K562 (cell line): ENCODE results near the gene LRRC74B. TPM values are rescaled to one million over a fixed set of nuclear protein-coding genes. Genes with fewer than 3 reads are reported as not detected.

ENCODE experiments used
- ARHGAP35 ChIP-seq: fragments of 450-650 bp; IDR thresholded peaks from 2 replicates; pipeline ENCODE4 v1.6.1; 2018; ENCODE audit not compliant: partially characterized antibody
- CBX8 ChIP-seq: fragments of 200-600 bp; sonication (generic); IDR thresholded peaks from 2 replicates; pipeline ENCODE4 v1.6.1; 2012; ENCODE audit warnings: borderline replicate concordance, mixed run types, low read depth, mild to moderate bottlenecking, moderate library complexity, mixed read lengths, low read length, control low read depth, inconsistent platforms; ENCODE audit not compliant: poor library complexity, severe bottlenecking; ENCODE audit errors: extremely low read depth
- ESRRA ChIP-seq: fragments of 450-650 bp; IDR thresholded peaks from 2 replicates; pipeline ENCODE4 v1.6.1; 2014; ENCODE audit warnings: low read depth, mild to moderate bottlenecking, moderate library complexity, borderline replicate concordance
- HNRNPH1 ChIP-seq: fragments of 200-400 bp; formaldehyde crosslinking; optimal IDR thresholded peaks from 2 replicates; pipeline ENCODE3; 2017; ENCODE audit warnings: low read depth, mild to moderate bottlenecking, low read length, moderate library complexity
- MIER1 ChIP-seq: fragments of 450-650 bp; IDR thresholded peaks from 2 replicates; pipeline ENCODE4 v1.6.1; 2016; ENCODE audit warnings: antibody characterized with exemption, mild to moderate bottlenecking, low read depth
- NFE2L1 ChIP-seq: fragments of 450-650 bp; IDR thresholded peaks from 2 replicates; pipeline ENCODE4 v1.6.1; 2016; ENCODE audit warnings: missing genetic modification characterization, low read depth, mild to moderate bottlenecking, missing compliant biosample characterization, moderate library complexity, borderline replicate concordance
- POLR2AphosphoS5 ChIP-seq: IDR thresholded peaks from 2 replicates; pipeline ENCODE4 v1.6.1; 2011; ENCODE audit warnings: mild to moderate bottlenecking, low read depth, low read length, moderate library complexity; ENCODE audit not compliant: control insufficient read depth, insufficient read depth
- RBBP5 ChIP-seq: fragments of 200-600 bp; sonication (generic); IDR thresholded peaks from 2 replicates; pipeline ENCODE4 v1.6.1; 2012; ENCODE audit warnings: borderline replicate concordance, mild to moderate bottlenecking, low read length, control low read depth, inconsistent platforms; ENCODE audit not compliant: insufficient read depth, poor library complexity, severe bottlenecking
- ZNF444 ChIP-seq: fragments of 250-450 bp; sonication (Bioruptor Pico); IDR thresholded peaks from 2 replicates; pipeline ENCODE4 v1.4.0; 2020; ENCODE audit warnings: mild to moderate bottlenecking, moderate library complexity
- polyA plus RNA-seq, 8 experiments: library from polyadenylated mRNA; depleted of rRNA in 4 of 8; stranded (reverse) in 5 of 8; unstranded in 3 of 8; fragments of >200 nt; fragmentation: Nextera tagmentation in 2 of 8; fragmentation: Illumina TruSeq in 1 of 8; extraction: Ambion mirVana in 2 of 8; extraction: Trizol in 1 of 8; gene quantifications; 2 replicates each; pipeline versions ENCODE4 v1.2.1 to v1.2.3, GENCODE V29; 2011 to 2014; ENCODE audit warnings: inconsistent platforms in 1 of 8, missing spikeins in 1 of 8
- total RNA-seq, 7 experiments: library from RNA; depleted of rRNA in 6 of 7; stranded (reverse); fragments of >200 nt in 6 of 7; fragmentation: Illumina TruSeq in 2 of 7; extraction: Trizol in 2 of 7; gene quantifications; 2 replicates each; pipeline versions ENCODE4 v1.2.1 to v1.2.3, GENCODE V29; 2011 to 2021; ENCODE audit warnings: low replicate concordance in 1 of 7
- TF ChIP-seq, protein P1 (sequence below): sonication (generic); formaldehyde crosslinking; IDR thresholded peaks from 2 replicates; pipeline ENCODE4 v1.8.0; 2023; ENCODE audit warnings: missing genetic modification reagents, mild to moderate bottlenecking, borderline replicate concordance
- TF ChIP-seq, protein P2 (sequence below): sonication (generic); formaldehyde crosslinking; IDR thresholded peaks from 2 replicates; pipeline ENCODE4 v1.8.0; 2022; ENCODE audit warnings: mild to moderate bottlenecking, missing genetic modification reagents
- TF ChIP-seq, protein P3 (sequence below): sonication (generic); formaldehyde crosslinking; IDR thresholded peaks from 2 replicates; pipeline ENCODE4 v1.8.0; 2022; ENCODE audit warnings: mild to moderate bottlenecking, missing genetic modification reagents

LRRC74B gene
- total and polyA plus RNA-seq, 9 of the 15 experiments (the other 6 are each of a cell fraction or from before 2014, with no cell fraction given) = not detected

DNA sequence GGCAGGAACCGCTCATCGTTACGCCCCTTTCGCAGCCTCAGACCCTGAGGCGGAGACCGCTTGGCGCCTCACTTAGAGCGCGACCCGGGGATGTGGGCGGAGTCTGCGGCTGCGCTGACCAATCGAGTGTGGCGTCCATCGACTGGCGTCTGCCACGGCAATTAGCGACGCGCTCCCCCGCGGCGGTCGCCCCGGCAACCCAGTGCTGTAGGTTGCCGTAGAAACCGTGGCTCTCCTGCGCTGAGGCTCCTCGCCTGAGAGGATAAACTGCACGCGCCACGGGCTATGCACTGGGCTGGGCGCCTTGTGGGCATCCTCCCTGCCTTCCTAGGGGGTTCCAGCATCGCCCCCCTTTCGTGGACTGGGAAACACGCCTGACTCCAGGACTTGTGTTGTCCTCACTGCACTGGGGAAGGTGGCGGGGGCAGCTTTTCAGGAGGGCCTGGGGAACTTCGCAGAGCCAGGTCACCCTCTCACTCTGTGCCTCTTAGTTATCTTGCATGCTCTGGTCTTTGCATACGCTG lies 31.5 kb upstream of the LRRC74B start (continued):
- no peak for TF ChIP-seq ZNF444 (CRISPR knock-in tag)
- no peak for TF ChIP-seq NFE2L1
- TF ChIP-seq, protein P1, sequence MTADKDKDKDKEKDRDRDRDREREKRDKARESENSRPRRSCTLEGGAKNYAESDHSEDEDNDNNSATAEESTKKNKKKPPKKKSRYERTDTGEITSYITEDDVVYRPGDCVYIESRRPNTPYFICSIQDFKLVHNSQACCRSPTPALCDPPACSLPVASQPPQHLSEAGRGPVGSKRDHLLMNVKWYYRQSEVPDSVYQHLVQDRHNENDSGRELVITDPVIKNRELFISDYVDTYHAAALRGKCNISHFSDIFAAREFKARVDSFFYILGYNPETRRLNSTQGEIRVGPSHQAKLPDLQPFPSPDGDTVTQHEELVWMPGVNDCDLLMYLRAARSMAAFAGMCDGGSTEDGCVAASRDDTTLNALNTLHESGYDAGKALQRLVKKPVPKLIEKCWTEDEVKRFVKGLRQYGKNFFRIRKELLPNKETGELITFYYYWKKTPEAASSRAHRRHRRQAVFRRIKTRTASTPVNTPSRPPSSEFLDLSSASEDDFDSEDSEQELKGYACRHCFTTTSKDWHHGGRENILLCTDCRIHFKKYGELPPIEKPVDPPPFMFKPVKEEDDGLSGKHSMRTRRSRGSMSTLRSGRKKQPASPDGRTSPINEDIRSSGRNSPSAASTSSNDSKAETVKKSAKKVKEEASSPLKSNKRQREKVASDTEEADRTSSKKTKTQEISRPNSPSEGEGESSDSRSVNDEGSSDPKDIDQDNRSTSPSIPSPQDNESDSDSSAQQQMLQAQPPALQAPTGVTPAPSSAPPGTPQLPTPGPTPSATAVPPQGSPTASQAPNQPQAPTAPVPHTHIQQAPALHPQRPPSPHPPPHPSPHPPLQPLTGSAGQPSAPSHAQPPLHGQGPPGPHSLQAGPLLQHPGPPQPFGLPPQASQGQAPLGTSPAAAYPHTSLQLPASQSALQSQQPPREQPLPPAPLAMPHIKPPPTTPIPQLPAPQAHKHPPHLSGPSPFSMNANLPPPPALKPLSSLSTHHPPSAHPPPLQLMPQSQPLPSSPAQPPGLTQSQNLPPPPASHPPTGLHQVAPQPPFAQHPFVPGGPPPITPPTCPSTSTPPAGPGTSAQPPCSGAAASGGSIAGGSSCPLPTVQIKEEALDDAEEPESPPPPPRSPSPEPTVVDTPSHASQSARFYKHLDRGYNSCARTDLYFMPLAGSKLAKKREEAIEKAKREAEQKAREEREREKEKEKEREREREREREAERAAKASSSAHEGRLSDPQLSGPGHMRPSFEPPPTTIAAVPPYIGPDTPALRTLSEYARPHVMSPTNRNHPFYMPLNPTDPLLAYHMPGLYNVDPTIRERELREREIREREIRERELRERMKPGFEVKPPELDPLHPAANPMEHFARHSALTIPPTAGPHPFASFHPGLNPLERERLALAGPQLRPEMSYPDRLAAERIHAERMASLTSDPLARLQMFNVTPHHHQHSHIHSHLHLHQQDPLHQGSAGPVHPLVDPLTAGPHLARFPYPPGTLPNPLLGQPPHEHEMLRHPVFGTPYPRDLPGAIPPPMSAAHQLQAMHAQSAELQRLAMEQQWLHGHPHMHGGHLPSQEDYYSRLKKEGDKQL = no peak
- TF ChIP-seq, protein P2, sequence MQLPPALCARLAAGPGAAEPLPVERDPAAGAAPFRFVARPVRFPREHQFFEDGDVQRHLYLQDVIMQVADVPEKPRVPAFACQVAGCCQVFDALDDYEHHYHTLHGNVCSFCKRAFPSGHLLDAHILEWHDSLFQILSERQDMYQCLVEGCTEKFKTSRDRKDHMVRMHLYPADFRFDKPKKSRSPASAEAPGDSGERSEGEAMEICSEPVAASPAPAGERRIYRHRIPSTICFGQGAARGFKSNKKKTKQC (CRISPR knock-in tag) = no peak
- TF ChIP-seq HNRNPH1 = no peak
- TF ChIP-seq CBX8 = no peak
- TF ChIP-seq MIER1 = no peak
- no peak for TF ChIP-seq ARHGAP35
- TF ChIP-seq, protein P3, sequence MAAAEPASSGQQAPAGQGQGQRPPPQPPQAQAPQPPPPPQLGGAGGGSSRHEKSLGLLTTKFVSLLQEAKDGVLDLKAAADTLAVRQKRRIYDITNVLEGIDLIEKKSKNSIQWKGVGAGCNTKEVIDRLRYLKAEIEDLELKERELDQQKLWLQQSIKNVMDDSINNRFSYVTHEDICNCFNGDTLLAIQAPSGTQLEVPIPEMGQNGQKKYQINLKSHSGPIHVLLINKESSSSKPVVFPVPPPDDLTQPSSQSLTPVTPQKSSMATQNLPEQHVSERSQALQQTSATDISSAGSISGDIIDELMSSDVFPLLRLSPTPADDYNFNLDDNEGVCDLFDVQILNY (CRISPR knock-in tag) = no peak
- TF ChIP-seq ESRRA = no peak
- TF ChIP-seq RBBP5 = peak; percentile 8
- no peak for TF ChIP-seq POLR2AphosphoS5
